K562 (cell line): Measurements from ENCODE around the gene GREB1. TPM values are rescaled to one million over a fixed set of nuclear protein-coding genes. Genes with fewer than 3 reads are reported as not detected.
A peak's percentile ranks its signal among the peaks of the same experiment; 100 is the strongest.

Source experiments
- ATAC-seq: fragments of 200-7000 bp; cut with Tn5 transposase; 3 replicates; pipeline ENCODE4 v1.9.1; 2020; ENCODE audit warnings: moderate library complexity
- BruUV-seq: library from RNA; stranded (reverse); fragments of 400-500 nt; replicated peaks from 2 replicates; lab custom pipeline; 2021; lab: Mats Ljungman, UMichigan
- CTCF ChIA-PET: fragments of 300-600 bp; formaldehyde crosslinking; extraction: SDS; loops from one replicate; lab custom pipeline; 2021; ENCODE audit warnings: low intra/inter-chr PET ratio; lab: Yijun Ruan, JAX
- POLR2A ChIA-PET: fragments of 300-600, 350-650 bp; sonication (Branson Sonifier 250); formaldehyde crosslinking; extraction: SDS; loops from one replicate; lab custom pipeline; 2021; ENCODE audit warnings: antibody characterized with exemption, inconsistent platforms; lab: Yijun Ruan, JAX
- DNase-seq, 4 experiments: peaks; one replicate each; pipeline versions ENCODE4 v3.0.0 to v3.0.0-alpha.2; 2011 to 2018; ENCODE audit warnings: low spot score in 3 of 4, mixed read lengths in 3 of 4; ENCODE audit errors: extremely low read depth in 1 of 4
- FAIRE-seq: peaks from 2 replicates; lab custom pipeline; 2011; peaks lifted over from hg19 to GRCh38; lab: Jason Lieb, UNC
- H2AFZ ChIP-seq: 2 replicates; pipeline ENCODE4 v1.6.0; 2011; ENCODE audit warnings: low read depth, low read length, control low read depth, inconsistent platforms
- H3K27ac ChIP-seq: fragments of 200-600 bp; 3 replicates; pipeline ENCODE4 v1.8.0; 2011; ENCODE audit warnings: low read depth, mild to moderate bottlenecking, control low read depth, inconsistent platforms, low read length, moderate library complexity, mixed read lengths; ENCODE audit errors: extremely low read depth
- H3K27me3 ChIP-seq, 2 experiments: fragments of 300-600 bp in 1 of 2; 2 replicates in 1 of 2; 3 replicates in 1 of 2; pipeline versions ENCODE4 v1.6.0 to v1.8.0; 2011; ENCODE audit warnings: inconsistent platforms in 2 of 2, low read length in 2 of 2, mild to moderate bottlenecking in 1 of 2, mixed read lengths in 1 of 2, moderate library complexity in 1 of 2; ENCODE audit not compliant: control insufficient read depth in 2 of 2, insufficient read depth in 2 of 2
- H3K36me3 ChIP-seq: fragments of 300-600 bp; 3 replicates; pipeline ENCODE4 v1.8.0; 2011; ENCODE audit warnings: mild to moderate bottlenecking, low read length, inconsistent platforms; ENCODE audit not compliant: control insufficient read depth, insufficient read depth
- H3K4me1 ChIP-seq, 2 experiments: fragments of 200-600 bp in 1 of 2; replicated peaks in 1 of 2; 2 replicates in 1 of 2; 3 replicates in 1 of 2; pipeline versions ENCODE4 v1.5.1 to v1.8.0; 2011; ENCODE audit warnings: inconsistent platforms in 2 of 2, low read length in 2 of 2, mild to moderate bottlenecking in 1 of 2, mixed read lengths in 1 of 2, moderate library complexity in 1 of 2; ENCODE audit not compliant: control insufficient read depth in 2 of 2, insufficient read depth in 2 of 2
- H3K4me2 ChIP-seq: 2 replicates; pipeline ENCODE4 v1.6.1; 2011; ENCODE audit warnings: low read length, control low read depth, inconsistent platforms, mixed read lengths; ENCODE audit not compliant: insufficient read depth
- H3K4me3 ChIP-seq: fragments of 200-600 bp; sonication (generic), shearing (Covaris generic); 2 replicates; pipeline ENCODE4 v1.5.1; 2016; ENCODE audit warnings: control low read depth, inconsistent platforms
- H3K79me2 ChIP-seq: fragments of 200-600 bp; 3 replicates; pipeline ENCODE4 v1.8.0; 2011; ENCODE audit warnings: low read length, inconsistent platforms; ENCODE audit not compliant: control insufficient read depth, insufficient read depth
- H3K9ac ChIP-seq, 2 experiments: 2 replicates each; pipeline versions ENCODE4 v1.6.0 to v1.6.1; 2011; ENCODE audit warnings: low read depth in 2 of 2, low read length in 2 of 2, control low read depth in 1 of 2, inconsistent platforms in 1 of 2, mild to moderate bottlenecking in 1 of 2, mixed read lengths in 1 of 2; ENCODE audit not compliant: insufficient read depth in 1 of 2
- H3K9me1 ChIP-seq: one replicate; pipeline ENCODE4 v1.6.0; 2011; ENCODE audit warnings: inconsistent platforms, mild to moderate bottlenecking, low read length, moderate library complexity; ENCODE audit not compliant: control insufficient read depth, insufficient read depth
- H3K9me3 ChIP-seq: replicated peaks from 2 replicates; pipeline ENCODE4 v1.5.1; 2011; ENCODE audit warnings: low read depth, low read length, inconsistent platforms; ENCODE audit not compliant: control insufficient read depth, insufficient read depth
- H4K20me1 ChIP-seq: replicated peaks from 2 replicates; pipeline ENCODE4 v1.6.1; 2011; ENCODE audit warnings: low read length, inconsistent platforms, mixed read lengths; ENCODE audit not compliant: control insufficient read depth, insufficient read depth
- ZNF717 ChIP-seq: fragments of 250-450 bp; sonication (Bioruptor Pico); IDR thresholded peaks from 2 replicates; pipeline ENCODE4 v1.5.0; 2021
- WGBS: fragments of 100-300 bp; shearing (Covaris generic); methylation state at CpG from one replicate; pipeline ENCODE4 v1.1.6; 2016; ENCODE audit warnings: low coverage, mixed read lengths; ENCODE audit not compliant: insufficient coverage; ENCODE audit errors: missing lambda C conversion rate; 5-methylcytosine and 5-hydroxymethylcytosine counted together
- in situ Hi-C: fragments of 300-500 bp; cut with MboI; formaldehyde crosslinking; loops from 4 replicates; pipeline ENCODE4 v1.15.0; 2018; ENCODE audit warnings: inconsistent platforms, mixed read lengths
- intact Hi-C: fragments of 100-400 bp; cut with micrococcal nuclease; formaldehyde crosslinking; loops from 2 replicates; pipeline ENCODE4 v1.14.2; 2022
- polyA plus RNA-seq, 8 experiments: library from polyadenylated mRNA; depleted of rRNA in 4 of 8; stranded (reverse) in 5 of 8; unstranded in 3 of 8; fragments of >200 nt; fragmentation: Nextera tagmentation in 2 of 8; fragmentation: Illumina TruSeq in 1 of 8; extraction: Ambion mirVana in 2 of 8; extraction: Trizol in 1 of 8; gene quantifications; 2 replicates each; pipeline versions ENCODE4 v1.2.1 to v1.2.3, GENCODE V29; 2011 to 2014; ENCODE audit warnings: inconsistent platforms in 1 of 8, missing spikeins in 1 of 8
- total RNA-seq, 7 experiments: library from RNA; depleted of rRNA in 6 of 7; stranded (reverse); fragments of >200 nt in 6 of 7; fragmentation: Illumina TruSeq in 2 of 7; extraction: Trizol in 2 of 7; gene quantifications; 2 replicates each; pipeline versions ENCODE4 v1.2.1 to v1.2.3, GENCODE V29; 2011 to 2021; ENCODE audit warnings: low replicate concordance in 1 of 7
- TF ChIP-seq, protein P1 (sequence below), 3 experiments: fragments of 200-800 bp in 1 of 3; fragments of 250-450 bp in 1 of 3; fragments of 450-650 bp in 1 of 3; sonication (Bioruptor Pico) in 1 of 3; sonication (Bioruptor generic) in 1 of 3; formaldehyde crosslinking in 1 of 3; IDR thresholded peaks; 2 replicates each; pipeline versions ENCODE4 v1.6.1 to v1.8.0; 2016 to 2022; ENCODE audit warnings: mild to moderate bottlenecking in 2 of 3, missing genetic modification characterization in 2 of 3, missing compliant biosample characterization in 1 of 3, moderate library complexity in 1 of 3

Gene GREB1
- total and polyA plus RNA-seq, 9 of the 15 experiments (the other 6 are each of a cell fraction or from before 2014, with no cell fraction given) = 0.04 to 0.86 (median 0.10) TPM; not detected in 1

DNA sequence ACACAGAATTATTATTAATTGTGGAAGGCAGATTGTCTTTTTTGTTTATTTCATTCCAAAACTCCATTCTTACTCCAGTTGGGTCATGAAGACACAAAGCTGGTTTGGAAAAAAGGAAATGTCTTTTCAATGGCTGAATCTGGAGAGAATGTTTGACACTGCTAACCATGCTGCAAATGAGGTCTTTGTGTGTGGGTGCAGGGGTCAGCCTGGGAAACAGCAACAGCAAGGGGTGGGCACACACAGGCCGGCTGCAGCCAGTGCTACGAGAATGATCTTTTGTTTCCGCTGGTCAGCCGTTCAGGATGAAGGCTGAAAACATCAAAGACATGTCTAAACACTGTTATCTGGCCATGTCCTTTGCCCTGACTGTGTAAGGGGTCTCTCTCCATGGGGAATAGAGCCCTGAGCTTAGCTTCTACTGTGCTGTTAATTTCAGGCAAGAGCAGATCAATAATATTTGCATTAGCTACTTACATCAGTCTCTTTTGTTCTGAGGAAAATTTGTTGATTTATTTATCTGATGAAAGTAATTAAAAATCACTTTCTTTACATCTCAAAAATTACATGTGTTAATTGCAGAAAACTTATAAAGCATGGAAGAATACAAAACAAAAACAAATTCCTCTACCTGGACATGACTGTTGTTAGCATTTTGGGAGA, 34.6 kb upstream of the GREB1 start:
- Histone ChIP-seq H3K27ac (no peak overlapping the region), H3K36me3 (no peaks in the 10 kb centered on the region), H3K4me1 (peaks cover 4% of the 10 kb centered on the region in 2 experiments; a peak in 2 of 5 replicates), H3K4me2 (no peak overlapping the region), H3K9me1 (no peaks in the 10 kb centered on the region), H3K4me3 (no peak overlapping the region), H3K9ac (no peak overlapping the region), H3K79me2 (no peaks in the 10 kb centered on the region), H3K9me3 (no peaks in the 10 kb centered on the region), H4K20me1 (no peaks in the 10 kb centered on the region), H3K27me3 (peaks cover 14 to 20% of the 10 kb centered on the region in 2 experiments; a peak in 3 of 5 replicates), H2AFZ (no peak overlapping the region)
- BruUV-seq = no TSS peak
- DNase-seq = no peak
- no peak for ATAC-seq
- no peak for FAIRE-seq
- no peak for TF ChIP-seq ZNF717 (CRISPR knock-in tag)
- TF ChIP-seq, protein P1, sequence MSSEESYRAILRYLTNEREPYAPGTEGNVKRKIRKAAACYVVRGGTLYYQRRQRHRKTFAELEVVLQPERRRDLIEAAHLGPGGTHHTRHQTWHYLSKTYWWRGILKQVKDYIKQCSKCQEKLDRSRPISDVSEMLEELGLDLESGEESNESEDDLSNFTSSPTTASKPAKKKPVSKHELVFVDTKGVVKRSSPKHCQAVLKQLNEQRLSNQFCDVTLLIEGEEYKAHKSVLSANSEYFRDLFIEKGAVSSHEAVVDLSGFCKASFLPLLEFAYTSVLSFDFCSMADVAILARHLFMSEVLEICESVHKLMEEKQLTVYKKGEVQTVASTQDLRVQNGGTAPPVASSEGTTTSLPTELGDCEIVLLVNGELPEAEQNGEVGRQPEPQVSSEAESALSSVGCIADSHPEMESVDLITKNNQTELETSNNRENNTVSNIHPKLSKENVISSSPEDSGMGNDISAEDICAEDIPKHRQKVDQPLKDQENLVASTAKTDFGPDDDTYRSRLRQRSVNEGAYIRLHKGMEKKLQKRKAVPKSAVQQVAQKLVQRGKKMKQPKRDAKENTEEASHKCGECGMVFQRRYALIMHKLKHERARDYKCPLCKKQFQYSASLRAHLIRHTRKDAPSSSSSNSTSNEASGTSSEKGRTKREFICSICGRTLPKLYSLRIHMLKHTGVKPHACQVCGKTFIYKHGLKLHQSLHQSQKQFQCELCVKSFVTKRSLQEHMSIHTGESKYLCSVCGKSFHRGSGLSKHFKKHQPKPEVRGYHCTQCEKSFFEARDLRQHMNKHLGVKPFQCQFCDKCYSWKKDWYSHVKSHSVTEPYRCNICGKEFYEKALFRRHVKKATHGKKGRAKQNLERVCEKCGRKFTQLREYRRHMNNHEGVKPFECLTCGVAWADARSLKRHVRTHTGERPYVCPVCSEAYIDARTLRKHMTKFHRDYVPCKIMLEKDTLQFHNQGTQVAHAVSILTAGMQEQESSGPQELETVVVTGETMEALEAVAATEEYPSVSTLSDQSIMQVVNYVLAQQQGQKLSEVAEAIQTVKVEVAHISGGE (CRISPR knock-in tag; IDR thresholded peaks at IDR 0.05) = 0 out of 6 replicates have a peak, but pooled peaks of 1 of the 3 experiments have one; percentile 40
- WGBS = 4% methylated on average over 4 of the region's 4 CpGs
- ChIA-PET POLR2A (interaction anchor here (0.6 to 0.9 kb wide), 2 partner anchors 13 to 1150 kb away, joined by 3 to 6 read pairs; no protein-coding TSS in a partner anchor), CTCF (no interaction called here)
- in situ Hi-C loops (loop anchor here (25.0 kb wide), 1 partner anchor 288 kb away; no protein-coding TSS in a partner anchor), intact Hi-C loops (no loop called here)
